ENCODE results near the gene NNMT. TPM values are rescaled to one million over a fixed set of nuclear protein-coding genes. Genes with fewer than 3 reads are reported as not detected.

The NNMT gene
- polyA plus RNA-seq, 1 experiment: 188 TPM

DNA sequence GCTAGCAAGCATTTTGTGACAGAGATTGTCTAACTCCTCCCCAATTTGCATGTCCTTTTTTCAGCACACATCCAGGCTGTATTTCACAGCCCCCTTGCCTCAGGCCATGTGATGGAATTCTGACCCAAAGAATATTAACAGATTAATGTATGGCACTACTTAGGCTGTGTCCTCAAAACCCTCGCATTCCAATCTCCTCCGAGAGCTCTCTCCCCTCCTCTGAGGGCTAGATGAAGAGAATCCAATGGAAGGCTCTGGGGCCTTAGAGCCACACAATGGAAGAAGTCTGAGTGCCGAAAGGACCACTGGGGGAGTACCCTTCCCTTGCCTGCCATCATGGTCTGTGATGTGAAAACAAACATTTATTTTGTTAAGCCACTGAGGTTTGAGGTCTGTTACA, 13.7 kb upstream of the NNMT start:
- TF ChIP-seq, protein P1, sequence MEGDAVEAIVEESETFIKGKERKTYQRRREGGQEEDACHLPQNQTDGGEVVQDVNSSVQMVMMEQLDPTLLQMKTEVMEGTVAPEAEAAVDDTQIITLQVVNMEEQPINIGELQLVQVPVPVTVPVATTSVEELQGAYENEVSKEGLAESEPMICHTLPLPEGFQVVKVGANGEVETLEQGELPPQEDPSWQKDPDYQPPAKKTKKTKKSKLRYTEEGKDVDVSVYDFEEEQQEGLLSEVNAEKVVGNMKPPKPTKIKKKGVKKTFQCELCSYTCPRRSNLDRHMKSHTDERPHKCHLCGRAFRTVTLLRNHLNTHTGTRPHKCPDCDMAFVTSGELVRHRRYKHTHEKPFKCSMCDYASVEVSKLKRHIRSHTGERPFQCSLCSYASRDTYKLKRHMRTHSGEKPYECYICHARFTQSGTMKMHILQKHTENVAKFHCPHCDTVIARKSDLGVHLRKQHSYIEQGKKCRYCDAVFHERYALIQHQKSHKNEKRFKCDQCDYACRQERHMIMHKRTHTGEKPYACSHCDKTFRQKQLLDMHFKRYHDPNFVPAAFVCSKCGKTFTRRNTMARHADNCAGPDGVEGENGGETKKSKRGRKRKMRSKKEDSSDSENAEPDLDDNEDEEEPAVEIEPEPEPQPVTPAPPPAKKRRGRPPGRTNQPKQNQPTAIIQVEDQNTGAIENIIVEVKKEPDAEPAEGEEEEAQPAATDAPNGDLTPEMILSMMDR (IDR thresholded peaks at IDR 0.05; ENCODE audit: low read depth, low read length): no peak
- POLR2A ChIA-PET: no interaction called here
- H3K9me3 ChIP-seq (ENCODE audit: control insufficient read depth, insufficient read depth, low read length): no peaks in the 10 kb centered on the region
- no peak for DNase-seq (ENCODE audit: low read depth, low spot score)
- H3K4me3 ChIP-seq (ENCODE audit: low read depth, low read length): no peak overlapping the region
- CTCF ChIA-PET: interaction anchor here (0.8 to 4.0 kb wide), 6 partner anchors 9 to 116 kb away, joined by 3 to 37 read pairs (median 3); partner anchors contain the start of gene NNMT
- no peak overlapping the region for H3K27ac ChIP-seq (ENCODE audit: low read depth, low read length)
- H3K27me3 ChIP-seq (ENCODE audit: control insufficient read depth, insufficient read depth, low read length): peaks cover 4% of the 10 kb centered on the region

DNA sequence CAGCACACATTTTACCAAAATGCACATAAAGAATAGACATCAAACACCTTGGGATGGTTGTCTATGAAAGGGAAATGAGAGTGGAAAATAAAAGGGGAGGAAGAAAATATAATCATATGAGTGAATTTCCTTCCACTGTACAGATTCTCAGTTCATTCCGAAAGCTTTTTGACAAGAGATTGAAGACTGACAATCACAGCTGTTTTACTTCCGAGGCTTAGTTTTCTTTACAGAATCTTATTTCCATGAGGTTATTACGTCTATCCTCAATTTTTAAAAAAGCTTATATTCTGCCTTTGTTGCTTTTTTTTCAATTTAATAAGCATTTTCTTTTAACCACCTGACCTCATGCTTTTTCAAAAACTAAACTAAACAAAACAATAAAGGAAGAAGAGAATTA, 12.8 kb upstream of the NNMT start:
- Histone ChIP-seq H3K27me3 (ENCODE audit: control insufficient read depth, insufficient read depth, low read length) (peaks cover under 1% of the 10 kb centered on the region), H3K4me3 (ENCODE audit: low read depth, low read length) (no peak overlapping the region), H3K9me3 (ENCODE audit: control insufficient read depth, insufficient read depth, low read length) (no peaks in the 10 kb centered on the region), H3K27ac (ENCODE audit: low read depth, low read length) (no peak overlapping the region)
- POLR2A ChIA-PET: no interaction called here
- TF ChIP-seq, protein P1 (IDR thresholded peaks at IDR 0.05; ENCODE audit: low read depth, low read length): no peak
- DNase-seq (ENCODE audit: low read depth, low spot score): no peak
- CTCF ChIA-PET: interaction anchor here (0.6 to 1.2 kb wide), 2 partner anchors 10 to 35 kb away, joined by 3 read pairs; no protein-coding TSS in a partner anchor

DNA sequence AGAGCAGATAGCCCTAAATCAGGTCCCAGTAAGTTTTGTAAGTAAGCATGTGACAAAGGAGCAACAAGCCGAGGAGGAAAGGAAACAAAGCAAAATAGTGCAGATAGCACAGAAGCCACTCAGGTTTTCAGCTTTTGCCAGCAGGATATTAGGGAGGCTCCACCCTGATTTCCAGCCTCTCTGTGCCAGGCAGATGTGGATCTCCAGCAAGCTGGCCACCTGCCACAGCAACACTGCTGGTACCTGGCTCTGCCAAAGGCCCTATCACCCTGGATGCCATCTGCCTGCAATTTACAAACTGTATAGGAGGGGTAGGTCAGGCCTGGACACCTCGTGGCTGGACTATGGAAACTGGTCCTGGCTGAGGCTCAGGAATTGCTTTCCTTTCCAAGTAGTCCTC, 12.2 kb upstream of the NNMT start:
- Histone ChIP-seq H3K27ac (ENCODE audit: low read depth, low read length) (no peak overlapping the region), H3K4me3 (ENCODE audit: low read depth, low read length) (no peak overlapping the region), H3K9me3 (ENCODE audit: control insufficient read depth, insufficient read depth, low read length) (no peaks in the 10 kb centered on the region), H3K27me3 (ENCODE audit: control insufficient read depth, insufficient read depth, low read length) (no peaks in the 10 kb centered on the region)
- DNase-seq (ENCODE audit: low read depth, low spot score): no peak
- TF ChIP-seq, protein P1 (IDR thresholded peaks at IDR 0.05; ENCODE audit: low read depth, low read length): no peak
- ChIA-PET CTCF (interaction anchor here (0.6 kb wide), 2 partner anchors 9 to 38 kb away, joined by 3 to 4 read pairs; no protein-coding TSS in a partner anchor), POLR2A (no interaction called here)

DNA sequence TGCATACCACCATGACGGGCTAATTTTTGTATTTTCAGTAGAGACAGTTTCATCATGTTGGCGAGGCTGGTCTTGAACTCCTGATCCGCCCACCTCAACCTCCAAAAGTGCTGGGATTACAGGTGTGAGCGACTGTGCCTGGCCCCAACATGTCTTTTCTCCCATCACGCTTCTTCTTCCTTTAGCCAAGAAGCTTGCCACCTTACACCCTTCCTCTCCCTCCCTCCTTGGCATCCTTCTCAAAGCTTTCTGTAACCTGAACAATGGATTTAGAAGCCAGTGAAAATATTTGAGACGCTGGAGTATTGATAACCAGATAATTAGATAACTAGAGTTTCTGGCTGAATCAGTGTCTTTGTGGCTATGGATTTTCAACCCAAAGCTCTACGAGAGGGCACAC, 11.3 kb upstream of the NNMT start:
- Histone ChIP-seq H3K4me3 (ENCODE audit: low read depth, low read length) (no peak overlapping the region), H3K9me3 (ENCODE audit: control insufficient read depth, insufficient read depth, low read length) (no peaks in the 10 kb centered on the region), H3K27ac (ENCODE audit: low read depth, low read length) (no peak overlapping the region), H3K27me3 (ENCODE audit: control insufficient read depth, insufficient read depth, low read length) (no peaks in the 10 kb centered on the region)
- DNase-seq (ENCODE audit: low read depth, low spot score): no peak
- TF ChIP-seq, protein P1 (IDR thresholded peaks at IDR 0.05; ENCODE audit: low read depth, low read length): no peak
- ChIA-PET CTCF (interaction anchor here (0.9 to 1.2 kb wide), 3 partner anchors 22 to 32 kb away, joined by 3 read pairs; no protein-coding TSS in a partner anchor), POLR2A (no interaction called here)

DNA sequence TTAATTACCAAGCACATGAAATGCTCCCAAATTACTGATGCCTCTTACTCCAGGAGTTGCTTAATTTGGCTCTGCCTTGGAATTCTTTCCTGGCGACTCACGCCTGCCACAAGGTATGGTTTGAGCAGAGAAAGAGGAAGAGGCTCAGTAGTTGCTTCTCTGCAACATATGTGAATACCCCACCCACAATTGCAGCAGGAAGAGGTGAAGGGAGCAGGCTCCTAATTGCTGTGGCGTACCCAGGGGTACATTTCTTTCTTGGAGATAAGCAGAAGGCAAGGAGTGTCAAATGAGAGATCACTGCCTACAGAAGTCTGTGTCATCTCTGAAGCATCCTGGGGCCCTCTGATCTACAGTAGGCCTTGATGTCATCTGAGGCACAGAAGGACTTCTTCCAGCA, 10.6 kb upstream of the NNMT start:
- no peaks in the 10 kb centered on the region for H3K27me3 ChIP-seq (ENCODE audit: control insufficient read depth, insufficient read depth, low read length)
- TF ChIP-seq, protein P1 (IDR thresholded peaks at IDR 0.05; ENCODE audit: low read depth, low read length): no peak
- DNase-seq (ENCODE audit: low read depth, low spot score): no peak
- no peak overlapping the region for H3K27ac ChIP-seq (ENCODE audit: low read depth, low read length)
- H3K4me3 ChIP-seq (ENCODE audit: low read depth, low read length): no peak overlapping the region
- ChIA-PET CTCF (interaction anchor here (0.9 to 1.2 kb wide), 3 partner anchors 23 to 32 kb away, joined by 3 read pairs; no protein-coding TSS in a partner anchor), POLR2A (no interaction called here)
- H3K9me3 ChIP-seq (ENCODE audit: control insufficient read depth, insufficient read depth, low read length): no peaks in the 10 kb centered on the region

Measured in AG04450 (cell line).